Endothelial cell of umbilical vein (primary cell): Measurements from ENCODE around the gene IGFL3. TPM values are rescaled to one million over a fixed set of nuclear protein-coding genes. Genes with fewer than 3 reads are reported as not detected.

Source experiments
- BruUV-seq: library from RNA; stranded (reverse); fragments of 400-500 nt; replicated peaks from 2 replicates; lab custom pipeline; 2021; lab: Mats Ljungman, UMichigan
- CTCF ChIA-PET: fragments of 300-600, 350-600 bp; sonication (Branson Sonifier 250); formaldehyde crosslinking; loops from one replicate; lab custom pipeline; 2021; ENCODE audit warnings: antibody characterized with exemption, inconsistent platforms; lab: Charles Lee
- POLR2A ChIA-PET: fragments of 300-600, 350-600 bp; sonication (Branson Sonifier 250); formaldehyde crosslinking; loops from one replicate; lab custom pipeline; 2021; ENCODE audit warnings: antibody characterized with exemption, inconsistent platforms; lab: Charles Lee
- DNase-seq: peaks from one replicate; pipeline ENCODE4 v3.0.0-alpha.2; 2011; ENCODE audit warnings: low read depth, low spot score
- FAIRE-seq: peaks from 2 replicates; lab custom pipeline; 2011; peaks lifted over from hg19 to GRCh38; lab: Jason Lieb, UNC
- H2AFZ ChIP-seq: 2 replicates; pipeline ENCODE4 v1.6.0; 2012; ENCODE audit warnings: low read depth, low read length, control low read depth, inconsistent platforms
- H3K27ac ChIP-seq: 2 replicates; pipeline ENCODE4 v1.5.1; 2011; ENCODE audit warnings: low read depth, mild to moderate bottlenecking, control low read depth, low read length, moderate library complexity; ENCODE audit not compliant: insufficient read depth
- H3K27me3 ChIP-seq, 2 experiments: 2 replicates each; pipeline versions ENCODE4 v1.6.0 to v1.6.1; 2011; ENCODE audit warnings: low read length in 2 of 2, mixed read lengths in 1 of 2; ENCODE audit not compliant: control insufficient read depth in 2 of 2, insufficient read depth in 2 of 2
- H3K36me3 ChIP-seq, 2 experiments: 2 replicates in 1 of 2; 3 replicates in 1 of 2; pipeline ENCODE4 v1.5.1; 2011; ENCODE audit warnings: low read length in 2 of 2, mild to moderate bottlenecking in 1 of 2, moderate library complexity in 1 of 2; ENCODE audit not compliant: control insufficient read depth in 2 of 2, insufficient read depth in 2 of 2; ENCODE audit errors: extremely low read depth in 1 of 2
- H3K4me1 ChIP-seq: 3 replicates; pipeline ENCODE4 v1.5.1; 2011; ENCODE audit warnings: mild to moderate bottlenecking, low read length; ENCODE audit not compliant: control insufficient read depth, insufficient read depth; ENCODE audit errors: extremely low read depth
- H3K4me2 ChIP-seq: 2 replicates; pipeline ENCODE4 v1.6.1; 2011; ENCODE audit warnings: low read length, control low read depth, mixed read lengths; ENCODE audit not compliant: insufficient read depth
- H3K4me3 ChIP-seq, 3 experiments: fragments of 200-600 bp in 1 of 3; sonication (generic), shearing (Covaris generic) in 1 of 3; replicated peaks in 1 of 3; 2 replicates each; pipeline ENCODE4 v1.5.1; 2011 to 2016; ENCODE audit warnings: control low read depth in 3 of 3, low read length in 3 of 3, mild to moderate bottlenecking in 2 of 3, inconsistent platforms in 1 of 3, low read depth in 1 of 3, moderate library complexity in 1 of 3; ENCODE audit not compliant: insufficient read depth in 1 of 3
- H3K79me2 ChIP-seq: 2 replicates; pipeline ENCODE4 v1.6.0; 2012; ENCODE audit warnings: low read length, inconsistent platforms; ENCODE audit not compliant: control insufficient read depth, insufficient read depth
- H3K9ac ChIP-seq: replicated peaks from 2 replicates; pipeline ENCODE3; 2011; ENCODE audit warnings: low read length, control low read depth; ENCODE audit not compliant: insufficient read depth; ENCODE audit errors: extremely low read depth
- H3K9me1 ChIP-seq: replicated peaks from 3 replicates; pipeline ENCODE4 v1.6.0; 2011; ENCODE audit warnings: mild to moderate bottlenecking, low read length; ENCODE audit not compliant: control insufficient read depth, insufficient read depth; ENCODE audit errors: extremely low read depth
- H3K9me3 ChIP-seq: replicated peaks from 2 replicates; pipeline ENCODE4 v1.5.1; 2012; ENCODE audit warnings: low read length, inconsistent platforms; ENCODE audit not compliant: control insufficient read depth, insufficient read depth
- H4K20me1 ChIP-seq: replicated peaks from 2 replicates; pipeline ENCODE3; 2011; ENCODE audit warnings: mild to moderate bottlenecking, low read length; ENCODE audit not compliant: control insufficient read depth, insufficient read depth; ENCODE audit errors: extremely low read depth
- CTCF ChIP-seq, 2 donors: IDR thresholded peaks; 1 replicate in 1 of 2; 2 replicates in 1 of 2; pipeline ENCODE4 v1.5.1; 2011; ENCODE audit warnings: low read length in 2 of 2, mild to moderate bottlenecking in 2 of 2, moderate library complexity in 2 of 2, control low read depth in 1 of 2, inconsistent platforms in 1 of 2, low read depth in 1 of 2; ENCODE audit not compliant: insufficient read depth in 1 of 2; ENCODE audit errors: extremely low read depth in 1 of 2
- EZH2 ChIP-seq: IDR thresholded peaks from 2 replicates; pipeline ENCODE4 v1.6.1; 2012; ENCODE audit warnings: borderline replicate concordance, low read depth, mild to moderate bottlenecking, moderate library complexity, low read length, inconsistent platforms; ENCODE audit not compliant: severe bottlenecking
- FOS ChIP-seq: IDR thresholded peaks from 2 replicates; pipeline ENCODE4 v1.6.1; 2011; ENCODE audit warnings: mild to moderate bottlenecking, low read length, moderate library complexity, borderline replicate concordance; ENCODE audit not compliant: insufficient read depth
- GATA2 ChIP-seq: IDR thresholded peaks from 2 replicates; pipeline ENCODE4 v1.7.0; 2011; ENCODE audit warnings: low read depth, mild to moderate bottlenecking, moderate library complexity, mixed read lengths, low read length; ENCODE audit not compliant: insufficient read length, insufficient read depth
- JUN ChIP-seq: IDR thresholded peaks from 2 replicates; pipeline ENCODE4 v1.6.1; 2011; ENCODE audit warnings: borderline replicate concordance, low read depth; ENCODE audit not compliant: insufficient read length, insufficient read depth
- MAX ChIP-seq: IDR thresholded peaks from 2 replicates; pipeline ENCODE4 v1.6.1; 2011; ENCODE audit not compliant: insufficient read depth, insufficient read length
- MYC ChIP-seq: IDR thresholded peaks from one replicate; pipeline ENCODE4 v1.6.1; 2011; ENCODE audit warnings: mild to moderate bottlenecking, low read depth, low read length
- POLR2A ChIP-seq: IDR thresholded peaks from 2 replicates; pipeline ENCODE4 v1.6.1; 2012; ENCODE audit warnings: low read depth, mild to moderate bottlenecking, control low read depth, low read length
- POLR2AphosphoS5 ChIP-seq: IDR thresholded peaks from 2 replicates; pipeline ENCODE4 v1.6.1; 2012; ENCODE audit warnings: low read depth, mild to moderate bottlenecking, control low read depth, low read length, moderate library complexity; ENCODE audit not compliant: insufficient read depth
- dilution Hi-C: fragments of 300-500 bp; cut with MboI; formaldehyde crosslinking; loops from one replicate; pipeline ENCODE4 v1.15.0; 2019; ENCODE audit warnings: low sequenced_read_pairs; ENCODE audit not compliant: extremely low pct_ligation_motif_present
- intact Hi-C: fragments of 100-400 bp; cut with micrococcal nuclease; formaldehyde crosslinking; loops from one replicate; pipeline ENCODE4 v1.10.0; 2022
- polyA plus RNA-seq, 4 experiments: library from polyadenylated mRNA; depleted of rRNA in 3 of 4; stranded (reverse) in 3 of 4; unstranded in 1 of 4; fragments of >200 nt; gene quantifications; 2 replicates each; pipeline versions ENCODE4 v1.2.1 to v1.2.3, GENCODE V29; 2011 to 2012; ENCODE audit warnings: missing spikeins in 1 of 4
- total RNA-seq: library from RNA; stranded (reverse); gene quantifications from 2 replicates; pipeline ENCODE4 v1.2.3, GENCODE V29; 2021

IGFL3 gene
- total and polyA plus RNA-seq, 2 donors (not counting 3 experiments of a cell fraction or from before 2014, with no cell fraction given), result not detected

DNA sequence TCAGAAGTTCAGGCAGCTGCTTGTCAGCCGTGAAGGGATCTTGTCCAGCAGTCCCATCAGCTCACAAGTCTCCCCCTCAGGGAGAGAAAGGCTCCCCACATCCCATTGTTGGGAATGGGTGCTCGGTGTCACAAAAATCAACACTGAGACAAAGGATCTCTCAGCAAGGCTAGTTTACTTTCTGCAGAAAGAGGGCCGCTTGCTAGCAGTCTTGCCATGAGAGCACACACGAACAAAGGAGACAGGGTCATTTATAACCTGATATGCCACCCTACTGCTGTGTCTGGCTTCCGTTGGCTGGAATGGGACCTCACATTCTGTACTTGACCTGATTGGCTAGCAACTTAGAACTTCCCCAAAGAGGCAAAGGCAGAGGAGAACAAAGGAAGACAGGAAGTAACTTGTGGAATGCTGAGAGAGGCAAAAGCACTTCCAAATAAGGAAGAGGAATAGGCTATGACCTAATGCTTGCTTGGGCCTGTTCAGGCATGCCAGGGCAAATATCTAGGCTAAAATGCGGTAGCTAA is 8.7 kb upstream of the IGFL3 start:
- peak overlapping the region; percentile 69 for H3K9ac ChIP-seq
- no peaks in the 10 kb centered on the region for H4K20me1 ChIP-seq
- H3K9me1 ChIP-seq, result no peaks in the 10 kb centered on the region
- H3K4me3 ChIP-seq, result peak overlapping the region in 1 of 3 experiments; percentile 19
- H3K9me3 ChIP-seq, result no peaks in the 10 kb centered on the region
- ChIA-PET POLR2A (interaction anchor here (0.8 kb wide), 1 partner anchor 12 kb away, joined by 9 read pairs; no protein-coding TSS in a partner anchor), CTCF (interaction anchor here (1.0 to 1.5 kb wide), 4 partner anchors 50 to 105 kb away, joined by 3 to 6 read pairs (median 4); no protein-coding TSS in a partner anchor)
- DNase-seq (peak; percentile 95), FAIRE-seq (peak; percentile 91)
- no peaks in the 10 kb centered on the region for H3K79me2 ChIP-seq
- H2AFZ ChIP-seq, result peak overlapping the region; percentile 72
- intact Hi-C loops (loop anchor here (1.0 kb wide), 1 partner anchor 11 kb away; no protein-coding TSS in a partner anchor), dilution Hi-C loops (no loop called here)
- no TSS peak for BruUV-seq
- no peaks in the 10 kb centered on the region for H3K36me3 ChIP-seq
- H3K4me1 ChIP-seq, result peaks cover 21% of the 10 kb centered on the region
- H3K4me2 ChIP-seq, result peak overlapping the region; percentile 77
- H3K27ac ChIP-seq, result peak overlapping the region; percentile 95
- peaks cover 1 to 29% of the 10 kb centered on the region in 2 experiments for H3K27me3 ChIP-seq
- TF ChIP-seq EZH2 (no peak), MAX (no peak), POLR2AphosphoS5 (peak; percentile 97), MYC (no peak), CTCF (IDR thresholded peaks at IDR 0.05; ENCODE audit: extremely low read depth in 1 of 2, insufficient read depth in 1 of 2, low read depth in 1 of 2, low read length in 2 of 2) (no peak), GATA2 (no peak), JUN (peak; percentile 47), FOS (no peak), POLR2A (peak; percentile 99)
